Keratinocyte (primary cell): ENCODE results near the gene MBNL2. TPM values are rescaled to one million over a fixed set of nuclear protein-coding genes. Genes with fewer than 3 reads are reported as not detected.
A peak's percentile ranks its signal among the peaks of the same experiment; 100 is the strongest.

ENCODE experiments used
- DNase-seq: peaks from one replicate; pipeline ENCODE4 v3.0.0-alpha.2; 2011; ENCODE audit warnings: low read depth, missing footprints, low spot score
- FAIRE-seq: peaks from 2 replicates; lab custom pipeline; 2011; peaks lifted over from hg19 to GRCh38; lab: Jason Lieb, UNC
- H2AFZ ChIP-seq: 2 replicates; pipeline ENCODE4 v1.6.0; 2012; ENCODE audit warnings: low read length, control low read depth, inconsistent platforms; ENCODE audit not compliant: control insufficient read depth
- H3K27ac ChIP-seq: 2 replicates; pipeline ENCODE4 v1.5.1; 2011; ENCODE audit warnings: low read length; ENCODE audit not compliant: control insufficient read depth, insufficient read depth
- H3K27me3 ChIP-seq: 3 replicates; pipeline ENCODE4 v1.6.0; 2011; ENCODE audit warnings: low read length; ENCODE audit not compliant: control insufficient read depth, insufficient read depth; ENCODE audit errors: extremely low read depth
- H3K36me3 ChIP-seq, 2 experiments: 2 replicates in 1 of 2; 3 replicates in 1 of 2; pipeline ENCODE4 v1.5.1; 2011; ENCODE audit warnings: low read length in 2 of 2, mild to moderate bottlenecking in 1 of 2; ENCODE audit not compliant: control insufficient read depth in 2 of 2, insufficient read depth in 2 of 2; ENCODE audit errors: extremely low read depth in 1 of 2
- H3K4me1 ChIP-seq: 3 replicates; pipeline ENCODE4 v1.5.1; 2011; ENCODE audit warnings: low read length; ENCODE audit not compliant: control insufficient read depth, insufficient read depth; ENCODE audit errors: extremely low read depth
- H3K4me2 ChIP-seq: 3 replicates; pipeline ENCODE4 v1.6.0; 2011; ENCODE audit warnings: low read depth, low read length; ENCODE audit not compliant: control insufficient read depth, insufficient read depth; ENCODE audit errors: extremely low read depth
- H3K4me3 ChIP-seq, 3 experiments: fragments of 200-600 bp in 1 of 3; sonication (generic) in 1 of 3; 2 replicates in 2 of 3; 3 replicates in 1 of 3; pipeline ENCODE4 v1.5.1; 2011 to 2016; ENCODE audit warnings: low read length in 3 of 3, mild to moderate bottlenecking in 3 of 3, control low read depth in 2 of 3, inconsistent platforms in 1 of 3, low read depth in 1 of 3, mixed read lengths in 1 of 3, mixed run types in 1 of 3, moderate library complexity in 1 of 3; ENCODE audit not compliant: control insufficient read depth in 2 of 3, insufficient read depth in 2 of 3; ENCODE audit errors: extremely low read depth in 1 of 3
- H3K79me2 ChIP-seq: 2 replicates; pipeline ENCODE4 v1.6.0; 2012; ENCODE audit warnings: low read length; ENCODE audit not compliant: control insufficient read depth, insufficient read depth
- H3K9ac ChIP-seq: 3 replicates; pipeline ENCODE4 v1.6.0; 2011; ENCODE audit warnings: low read length; ENCODE audit not compliant: control insufficient read depth, insufficient read depth; ENCODE audit errors: extremely low read depth
- H3K9me1 ChIP-seq: 3 replicates; pipeline ENCODE4 v1.6.0; 2011; ENCODE audit warnings: low read length; ENCODE audit not compliant: control insufficient read depth, insufficient read depth; ENCODE audit errors: extremely low read depth
- H3K9me3 ChIP-seq: 2 replicates; pipeline ENCODE4 v1.5.1; 2012; ENCODE audit warnings: low read depth, low read length; ENCODE audit not compliant: control insufficient read depth
- H4K20me1 ChIP-seq: 3 replicates; pipeline ENCODE4 v1.6.0; 2011; ENCODE audit warnings: low read length; ENCODE audit not compliant: control insufficient read depth, insufficient read depth; ENCODE audit errors: extremely low read depth
- EZH2 ChIP-seq: IDR thresholded peaks from one replicate; pipeline ENCODE4 v1.6.1; 2012; ENCODE audit warnings: inconsistent platforms, mild to moderate bottlenecking, low read length, moderate library complexity
- dilution Hi-C: fragments of 300-500 bp; cut with MboI; formaldehyde crosslinking; loops from one replicate; pipeline ENCODE4 v1.7.0; 2020; ENCODE audit warnings: low sequenced_read_pairs; ENCODE audit not compliant: extremely low pct_ligation_motif_present
- polyA plus RNA-seq, 5 experiments: library from polyadenylated mRNA; depleted of rRNA in 3 of 5; stranded (reverse) in 3 of 5; stranded (forward) in 1 of 5; unstranded in 1 of 5; fragments of >200 nt; gene quantifications; 1 replicate in 1 of 5; 2 replicates in 3 of 5; 3 replicates in 1 of 5; pipeline versions ENCODE4 v1.2.1 to v1.2.3, GENCODE V29; 2011 to 2012; ENCODE audit warnings: missing spikeins in 2 of 5, low read depth in 1 of 5, low replicate concordance in 1 of 5
- TF ChIP-seq, protein P1 (sequence below), 3 experiments: IDR thresholded peaks in 1 of 3; conservative IDR thresholded peaks in 1 of 3; optimal IDR thresholded peaks in 1 of 3; 2 replicates in 2 of 3; 3 replicates in 1 of 3; pipeline versions ENCODE3 to v1.5.1; 2011; ENCODE audit warnings: low read length in 3 of 3, mild to moderate bottlenecking in 3 of 3, moderate library complexity in 2 of 3, control low read depth in 1 of 3, inconsistent platforms in 1 of 3; ENCODE audit not compliant: insufficient read depth in 2 of 3; ENCODE audit errors: extremely low read depth in 1 of 3

MBNL2 gene
- polyA plus RNA-seq, 1 donor (not counting 4 experiments of a cell fraction or from before 2014, with no cell fraction given) = 28.4 TPM

DNA sequence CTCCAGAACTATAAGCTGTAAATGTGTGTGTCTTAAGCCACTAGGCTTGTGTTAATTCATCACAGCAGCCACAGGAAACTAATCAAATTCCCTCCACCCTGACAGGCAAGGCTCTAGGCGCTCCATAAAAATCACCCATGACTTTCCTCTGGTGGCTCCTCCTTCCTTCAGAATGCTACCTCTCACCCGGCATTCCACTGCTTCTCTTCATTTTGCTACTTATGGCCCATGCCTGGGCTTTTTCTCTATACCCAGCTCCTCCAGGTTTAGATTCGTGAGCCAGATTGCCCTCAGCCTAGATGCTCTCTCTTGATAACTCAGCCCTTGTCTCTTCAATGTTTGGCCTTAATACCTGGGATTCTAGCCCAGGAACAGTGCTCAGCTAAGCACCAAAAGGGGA is 36.4 kb upstream of the MBNL2 start:
- Histone ChIP-seq H3K27ac (no peak overlapping the region), H2AFZ (no peak overlapping the region), H3K4me1 (peaks cover 9% of the 10 kb centered on the region)

DNA sequence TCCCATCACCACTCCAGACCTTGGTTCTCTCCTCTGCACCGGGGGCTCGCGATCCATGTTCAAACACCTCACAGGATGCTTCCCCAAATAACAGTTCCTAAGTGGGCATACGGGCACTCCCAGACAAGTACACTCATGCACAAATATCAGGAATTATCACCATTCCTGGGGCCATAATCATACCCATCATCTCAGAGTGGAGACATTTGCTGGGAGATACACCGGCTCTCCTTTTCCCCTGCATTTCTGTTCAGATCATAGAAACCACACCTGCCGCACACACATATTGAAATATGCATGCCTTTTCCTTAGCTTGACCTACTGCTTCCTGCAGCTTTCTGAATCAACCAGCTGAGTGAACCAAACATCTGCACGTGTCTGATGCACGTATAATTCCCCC is 33.9 kb upstream of the MBNL2 start:
- H3K4me1 ChIP-seq = peaks cover 9% of the 10 kb centered on the region
- H3K27me3 ChIP-seq = no peaks in the 10 kb centered on the region
- no peak overlapping the region for H3K27ac ChIP-seq
- no peak overlapping the region for H3K4me3 ChIP-seq
- no peaks in the 10 kb centered on the region for H3K9me1 ChIP-seq
- peak; percentile 17 for DNase-seq
- dilution Hi-C loops = no loop called here
- TF ChIP-seq, protein P1, sequence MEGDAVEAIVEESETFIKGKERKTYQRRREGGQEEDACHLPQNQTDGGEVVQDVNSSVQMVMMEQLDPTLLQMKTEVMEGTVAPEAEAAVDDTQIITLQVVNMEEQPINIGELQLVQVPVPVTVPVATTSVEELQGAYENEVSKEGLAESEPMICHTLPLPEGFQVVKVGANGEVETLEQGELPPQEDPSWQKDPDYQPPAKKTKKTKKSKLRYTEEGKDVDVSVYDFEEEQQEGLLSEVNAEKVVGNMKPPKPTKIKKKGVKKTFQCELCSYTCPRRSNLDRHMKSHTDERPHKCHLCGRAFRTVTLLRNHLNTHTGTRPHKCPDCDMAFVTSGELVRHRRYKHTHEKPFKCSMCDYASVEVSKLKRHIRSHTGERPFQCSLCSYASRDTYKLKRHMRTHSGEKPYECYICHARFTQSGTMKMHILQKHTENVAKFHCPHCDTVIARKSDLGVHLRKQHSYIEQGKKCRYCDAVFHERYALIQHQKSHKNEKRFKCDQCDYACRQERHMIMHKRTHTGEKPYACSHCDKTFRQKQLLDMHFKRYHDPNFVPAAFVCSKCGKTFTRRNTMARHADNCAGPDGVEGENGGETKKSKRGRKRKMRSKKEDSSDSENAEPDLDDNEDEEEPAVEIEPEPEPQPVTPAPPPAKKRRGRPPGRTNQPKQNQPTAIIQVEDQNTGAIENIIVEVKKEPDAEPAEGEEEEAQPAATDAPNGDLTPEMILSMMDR (optimal IDR thresholded peaks at IDR 0.05 in 1 of 3, IDR thresholded peaks at IDR 0.05 in 1 of 3, conservative IDR thresholded peaks at IDR 0.05 in 1 of 3; ENCODE audit: extremely low read depth in 1 of 3, insufficient read depth in 2 of 3, low read length in 3 of 3) = no peak
- TF ChIP-seq EZH2 = no peak
- peak overlapping the region; percentile 43 for H2AFZ ChIP-seq
- no peak overlapping the region for H3K9ac ChIP-seq
- no peaks in the 10 kb centered on the region for H4K20me1 ChIP-seq
- H3K9me3 ChIP-seq = no peaks in the 10 kb centered on the region
- no peaks in the 10 kb centered on the region for H3K36me3 ChIP-seq
- FAIRE-seq = peak; percentile 62
- no peaks in the 10 kb centered on the region for H3K79me2 ChIP-seq
- H3K4me2 ChIP-seq = peak overlapping the region; percentile 39

More for the DNA sequence above, 36.4 kb upstream of the MBNL2 start:
- dilution Hi-C loops = no loop called here
- Histone ChIP-seq H3K79me2 (no peaks in the 10 kb centered on the region), H3K9me1 (no peaks in the 10 kb centered on the region), H3K9me3 (no peaks in the 10 kb centered on the region), H3K9ac (no peak overlapping the region), H3K36me3 (no peaks in the 10 kb centered on the region), H4K20me1 (no peaks in the 10 kb centered on the region), H3K27me3 (no peaks in the 10 kb centered on the region), H3K4me3 (no peak overlapping the region), H3K4me2 (no peak overlapping the region)
- no peak for TF ChIP-seq EZH2
- TF ChIP-seq, protein P1 (optimal IDR thresholded peaks at IDR 0.05 in 1 of 3, IDR thresholded peaks at IDR 0.05 in 1 of 3, conservative IDR thresholded peaks at IDR 0.05 in 1 of 3; ENCODE audit: extremely low read depth in 1 of 3, insufficient read depth in 2 of 3, low read length in 3 of 3) = no peak
- DNase-seq (no peak), FAIRE-seq (no peak)
